Stimulated activated CD4-positive, alpha-beta T cell treated with anti-CD3 and anti-CD28 coated beads, Interleukin-15, amount 100 ng/mL, for 48 hours (primary cell): ENCODE results near the gene PTPRJ.
A peak's percentile ranks its signal among the peaks of the same experiment; 100 is the strongest.

Source experiments
- DNase-seq, 2 donors: peaks; one replicate each; pipeline ENCODE4 v3.0.0-alpha.2; 2020; ENCODE audit warnings: low read depth in 2 of 2

The PTPRJ gene

GRCh38 chr11:48037709-48038468 lies 57.5 kb downstream of the PTPRJ start:
- DNase-seq: no peak

GRCh38 chr11:48040830-48041444 lies 60.6 kb downstream of the PTPRJ start:
- no peak for DNase-seq

DNA sequence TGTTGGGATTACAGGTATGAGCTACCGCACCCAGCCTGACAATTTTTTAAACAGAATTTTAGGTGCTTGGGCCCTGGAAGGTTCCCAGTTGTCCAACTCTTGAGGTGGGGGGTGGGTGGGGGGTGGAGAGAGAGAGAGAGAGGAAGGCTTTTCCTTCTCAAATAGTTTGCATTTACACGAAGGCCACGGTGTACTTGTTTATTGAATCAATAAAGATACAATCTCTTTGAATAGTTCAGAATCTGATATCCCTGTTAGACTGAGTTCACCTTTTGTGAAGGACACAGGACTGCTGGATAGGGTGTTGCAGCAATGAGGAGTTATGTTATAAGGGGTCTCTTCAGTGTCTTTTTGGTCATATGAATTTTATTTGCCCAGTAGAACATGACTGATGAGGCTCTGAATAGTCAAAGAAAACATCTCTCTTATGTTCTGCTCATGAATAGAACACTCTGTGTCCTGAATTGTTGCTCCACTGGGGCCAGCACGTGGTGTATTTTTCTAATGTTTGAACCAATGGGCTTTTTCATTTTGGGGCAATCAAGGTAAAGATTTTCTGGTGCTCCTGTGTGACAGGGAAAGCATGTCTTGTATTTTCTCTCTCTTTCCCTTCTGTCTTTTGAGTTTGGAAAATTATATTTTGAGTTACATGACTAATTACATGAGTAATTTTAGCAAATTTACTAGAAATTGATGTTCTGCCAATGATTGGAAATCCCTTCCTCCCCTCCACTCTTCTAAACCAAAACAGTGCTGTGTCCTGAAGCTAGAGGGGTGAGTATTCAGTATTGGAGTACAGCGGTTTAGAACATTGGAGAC lies 61.7 kb downstream of the PTPRJ start:
- no peak for DNase-seq

DNA sequence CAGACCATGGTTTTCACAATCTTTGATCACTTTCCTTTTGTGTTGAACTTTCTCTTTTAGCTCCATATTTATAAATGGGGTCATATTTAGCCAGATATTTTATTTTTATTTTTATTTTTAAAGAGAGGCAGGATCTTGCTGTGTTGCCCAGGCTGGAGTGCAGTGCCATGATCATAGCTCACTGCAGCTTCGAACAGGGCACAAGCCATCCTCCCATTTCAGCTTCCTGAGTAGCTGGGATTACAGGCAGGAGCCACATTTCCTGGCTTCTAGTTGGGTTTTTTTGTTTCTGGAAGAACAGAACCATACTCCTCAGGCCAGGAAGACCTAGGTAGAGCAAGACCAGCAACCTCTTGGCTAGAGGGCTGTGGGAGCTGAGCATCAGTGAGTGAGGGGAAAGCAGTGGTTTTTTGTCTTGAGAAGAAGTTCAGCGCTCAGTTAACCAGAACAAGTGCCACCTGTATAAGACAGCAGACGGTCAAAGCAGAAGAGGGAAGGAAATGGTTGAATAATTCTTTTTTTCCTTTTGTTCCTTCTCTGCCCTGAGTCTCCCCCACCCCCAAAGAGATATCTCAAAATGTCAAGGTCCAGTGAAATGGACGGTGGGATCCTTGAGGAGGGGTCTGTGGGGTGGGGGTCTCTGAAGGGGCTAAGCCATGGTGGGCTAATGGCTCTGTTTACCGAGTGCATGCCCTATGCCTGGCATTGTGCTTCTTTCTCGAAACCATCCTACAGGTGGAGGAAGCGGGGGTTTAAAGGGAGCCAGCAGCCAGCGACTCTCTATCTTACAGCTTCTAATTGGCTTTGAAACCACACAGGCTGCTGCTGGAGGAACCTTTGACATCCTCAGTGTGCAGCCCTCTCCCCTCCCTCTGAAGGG lies 63.0 kb downstream of the PTPRJ start:
- no peak for DNase-seq

DNA sequence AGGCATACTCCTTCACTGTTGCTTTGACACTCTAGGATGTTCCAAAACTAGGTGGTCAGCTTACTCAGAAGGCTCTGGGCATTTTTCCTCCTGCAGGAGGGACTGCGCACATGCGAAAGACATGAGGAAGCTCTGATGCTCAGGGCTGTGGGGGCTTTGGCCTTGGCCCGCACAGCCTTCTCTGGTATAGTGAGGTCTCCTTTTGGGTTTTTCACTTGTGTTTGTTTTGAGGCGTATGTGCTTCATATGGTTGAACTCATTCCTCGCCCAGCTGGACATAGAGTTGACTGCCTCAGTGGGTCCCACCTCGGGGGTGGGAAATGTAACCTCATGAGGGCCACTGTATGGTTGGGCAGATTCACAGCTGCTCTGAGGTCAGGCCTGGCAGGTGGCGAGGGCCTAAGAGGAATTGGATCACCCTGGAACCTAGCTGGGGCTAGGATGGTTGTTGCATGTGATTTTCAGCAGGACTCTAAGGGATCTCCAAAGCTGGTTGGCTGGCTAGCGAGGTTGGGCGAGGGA lies 63.7 kb downstream of the PTPRJ start:
- DNase-seq: no peak

DNA sequence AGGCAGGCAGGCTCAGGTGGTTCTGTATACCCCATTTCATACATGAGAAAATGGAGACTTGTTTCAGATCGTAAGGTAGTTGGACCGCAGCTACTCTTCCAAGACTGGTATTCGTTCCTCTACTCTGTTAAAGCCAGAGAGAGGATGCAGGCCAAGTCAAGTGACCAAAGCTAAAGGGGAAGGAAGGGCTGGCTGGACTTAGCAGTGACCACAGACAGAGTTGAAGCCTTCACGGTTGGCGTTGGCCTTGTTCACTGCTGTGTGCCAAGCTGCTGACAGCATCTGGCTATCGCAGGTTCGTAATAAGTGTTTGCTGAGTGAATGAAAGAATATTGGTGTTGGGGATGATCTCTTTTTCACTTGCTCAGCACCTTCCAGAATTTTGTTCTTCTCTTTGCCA lies 64.2 kb downstream of the PTPRJ start:
- no peak for DNase-seq

- no peak for DNase-seq
Measured at GRCh38 chr11:48045536-48045935, 65.2 kb downstream of the PTPRJ start.

DNA sequence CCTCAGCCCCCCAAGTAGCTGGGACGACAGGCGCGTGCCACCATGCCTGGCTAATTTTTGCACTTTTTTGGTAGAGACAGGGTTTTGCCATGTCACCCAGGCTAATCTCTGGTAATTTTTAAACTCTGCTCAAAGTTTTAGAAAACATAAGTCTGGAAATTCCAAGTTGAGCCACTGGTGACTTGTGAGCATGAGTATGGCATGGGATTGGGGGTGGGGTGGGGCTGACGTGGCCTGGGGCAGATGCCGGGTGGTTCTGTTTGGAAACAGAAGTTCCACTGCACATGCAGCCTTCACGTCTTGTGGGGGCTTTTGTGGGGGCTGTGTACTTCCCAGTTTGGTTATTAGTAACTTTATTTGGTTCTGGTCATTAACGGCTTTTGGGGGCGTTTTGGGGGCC lies 67.3 kb downstream of the PTPRJ start:
- DNase-seq: no peak

DNA sequence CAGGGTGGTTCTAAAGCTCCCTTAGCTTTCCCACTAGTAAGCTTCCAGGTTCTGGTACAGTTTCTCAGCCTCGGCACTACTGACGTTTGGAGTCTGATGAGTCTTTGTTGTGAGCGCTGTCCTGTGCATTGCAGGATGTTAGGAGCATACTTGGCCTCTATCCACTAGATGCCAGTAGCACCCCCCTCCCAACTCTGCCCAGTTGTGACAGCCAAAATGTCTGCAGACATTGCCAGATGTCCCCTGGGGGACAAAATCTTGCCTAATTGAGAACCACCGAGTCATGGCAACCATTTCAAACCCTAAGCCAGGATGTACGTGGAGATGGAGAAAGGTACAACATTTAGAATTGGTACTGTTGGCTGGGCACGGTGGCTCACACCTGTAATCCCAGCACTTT lies 68.7 kb downstream of the PTPRJ start:
- DNase-seq: no peak

DNA sequence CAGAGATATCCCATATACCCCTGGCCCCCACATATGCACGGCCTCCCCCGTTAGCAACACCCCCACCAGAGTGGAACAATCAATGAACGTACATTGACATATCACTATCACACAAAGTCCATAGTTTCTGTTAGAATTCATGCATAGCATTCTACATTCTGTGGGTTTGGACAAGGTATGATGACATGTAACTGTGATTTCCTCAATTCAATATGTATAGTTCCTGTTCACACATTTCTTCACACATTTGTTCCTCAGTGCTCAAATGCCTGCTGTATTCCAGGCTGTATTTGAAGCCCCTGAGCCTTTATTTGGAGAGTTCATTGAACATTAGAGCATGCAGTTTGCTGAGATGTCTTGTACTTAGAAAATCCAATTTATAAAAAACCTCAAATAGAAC lies 69.9 kb downstream of the PTPRJ start:
- no peak for DNase-seq

DNA sequence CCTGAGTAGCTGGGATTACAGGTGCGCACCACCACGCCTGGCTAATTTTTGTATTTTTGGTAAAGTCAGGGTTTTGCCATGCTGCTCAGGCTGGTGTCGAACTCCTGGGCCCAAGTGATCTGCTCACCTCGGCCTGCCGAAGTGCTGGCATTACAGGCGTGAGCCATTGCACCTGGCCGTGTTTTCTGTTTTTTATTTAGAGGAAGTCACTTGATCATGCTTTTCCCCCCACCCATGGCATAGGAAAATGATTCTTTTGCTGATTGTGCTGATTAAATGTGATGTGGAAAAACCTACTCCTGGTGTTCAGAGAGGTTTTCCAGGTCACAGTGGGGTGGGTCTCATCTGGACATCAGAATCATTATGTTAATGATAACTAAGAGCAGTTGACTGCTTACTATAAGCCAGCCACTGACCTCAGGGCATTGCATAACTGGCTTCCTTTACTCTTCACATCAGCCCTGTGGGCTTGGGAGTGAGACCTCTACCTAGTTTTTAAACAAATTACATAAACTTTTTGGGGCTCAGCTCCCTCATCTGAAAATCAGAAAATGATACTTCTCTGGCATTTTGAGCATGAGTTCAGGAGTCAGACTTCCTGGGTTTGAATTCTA lies 71.0 kb downstream of the PTPRJ start:
- no peak for DNase-seq

DNA sequence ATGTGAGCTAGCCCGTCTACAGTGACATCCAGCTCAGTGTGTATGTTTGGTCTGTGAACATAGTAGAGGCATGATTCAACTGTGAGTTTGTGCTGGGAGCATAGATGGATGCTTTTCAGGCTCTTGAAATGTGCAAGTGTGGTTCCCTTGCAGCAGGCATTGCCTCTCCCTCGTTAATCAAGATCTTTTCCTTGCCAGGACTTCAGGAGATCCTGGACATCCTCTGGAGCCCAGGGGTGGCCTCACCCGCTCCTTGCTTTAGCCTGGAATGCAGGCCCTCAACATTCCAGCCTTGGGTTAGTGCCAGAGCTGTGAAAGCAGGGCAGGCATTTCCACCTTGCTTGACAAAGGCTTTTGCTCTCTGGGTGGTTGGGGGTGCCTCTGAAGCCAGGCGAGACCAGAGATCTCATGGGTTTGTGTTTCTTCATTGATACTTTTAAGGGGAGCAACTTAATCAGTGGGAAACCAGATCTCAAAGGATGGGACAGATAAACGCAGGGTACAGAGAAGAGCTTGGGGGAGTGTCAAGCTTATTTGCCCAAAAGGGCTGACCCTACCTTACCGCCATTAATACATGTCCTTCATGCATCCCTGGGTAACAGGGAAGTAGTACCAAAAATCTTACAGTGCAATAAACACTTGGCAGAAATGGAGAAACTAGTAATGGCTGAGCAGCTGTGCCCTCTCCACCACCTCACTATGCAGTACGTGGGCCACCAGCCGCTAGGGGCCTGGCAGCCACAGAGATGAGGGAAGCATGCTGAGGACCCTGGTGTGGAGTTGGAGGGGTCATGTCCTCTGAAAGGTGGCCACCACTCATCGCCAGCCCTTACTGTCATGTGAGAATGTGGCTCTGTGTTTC lies 72.1 kb downstream of the PTPRJ start:
- DNase-seq: no peak

GRCh38 chr11:48054994-48055291 lies 74.6 kb downstream of the PTPRJ start:
- no peak for DNase-seq

DNA sequence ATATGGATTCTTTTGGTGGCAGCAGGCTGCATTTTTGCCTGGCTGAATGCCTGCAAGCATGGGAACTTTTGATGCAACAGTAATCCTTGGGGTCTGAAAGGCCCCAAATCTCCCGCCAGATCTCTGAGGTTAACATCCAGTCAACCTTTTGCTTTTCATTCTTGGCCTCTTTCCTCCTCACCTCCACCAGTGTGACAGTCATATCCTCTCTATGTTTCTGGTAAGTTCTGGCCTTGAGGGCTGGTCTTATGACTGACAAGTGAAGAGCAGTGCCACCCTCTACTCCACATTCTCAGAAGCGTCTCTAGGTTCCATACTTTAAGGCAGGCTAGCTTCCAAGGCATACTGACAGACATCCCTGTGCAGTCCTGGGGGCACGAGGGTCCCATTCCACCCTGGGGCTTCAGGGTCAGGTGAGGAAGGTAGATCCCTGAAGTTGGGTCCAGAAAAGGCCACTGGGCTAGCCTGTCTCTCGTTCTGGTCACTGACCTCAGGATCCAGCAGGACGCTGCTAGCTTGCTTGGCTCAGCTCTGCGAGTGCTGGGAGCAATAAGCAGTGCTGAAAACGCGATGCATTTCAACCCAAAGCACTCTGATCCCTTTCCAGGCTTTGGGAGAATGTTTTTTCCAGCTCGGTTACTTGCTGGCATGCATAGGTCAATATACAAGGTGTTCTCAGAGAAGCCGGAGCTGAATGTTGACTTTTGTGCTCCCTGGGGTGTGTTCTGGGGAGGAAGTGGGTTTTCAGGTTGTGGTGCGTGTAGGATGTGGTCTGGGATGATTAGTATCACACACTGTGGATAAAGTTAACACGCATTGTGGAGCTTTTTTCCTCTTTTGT lies 75.2 kb downstream of the PTPRJ start:
- DNase-seq: peak; percentile 54 to 57

GRCh38 chr11:48056325-48057183 lies 76.2 kb downstream of the PTPRJ start:
- DNase-seq: no peak

DNA sequence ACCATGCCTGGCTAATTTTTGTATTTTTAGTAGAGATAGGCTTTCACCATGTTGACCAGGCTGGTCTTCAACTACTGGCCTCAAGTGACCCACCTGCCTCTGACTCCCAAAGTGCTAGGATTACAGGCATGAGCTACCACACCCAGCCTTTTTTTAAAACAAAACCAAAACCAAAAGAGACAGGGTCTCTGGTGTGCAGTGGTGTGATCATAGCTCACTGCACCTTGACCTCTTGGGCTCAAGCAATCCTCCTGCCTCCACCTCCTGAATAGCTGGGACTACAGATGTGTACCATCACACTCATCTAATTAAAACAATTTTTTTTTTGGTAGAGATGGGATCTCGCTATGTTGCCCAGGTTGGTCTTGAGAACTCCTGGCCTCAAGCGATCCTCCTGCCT lies 77.7 kb downstream of the PTPRJ start:
- DNase-seq: no peak

- no peak for DNase-seq
Measured at GRCh38 chr11:48058788-48059187, 78.4 kb downstream of the PTPRJ start.

DNA sequence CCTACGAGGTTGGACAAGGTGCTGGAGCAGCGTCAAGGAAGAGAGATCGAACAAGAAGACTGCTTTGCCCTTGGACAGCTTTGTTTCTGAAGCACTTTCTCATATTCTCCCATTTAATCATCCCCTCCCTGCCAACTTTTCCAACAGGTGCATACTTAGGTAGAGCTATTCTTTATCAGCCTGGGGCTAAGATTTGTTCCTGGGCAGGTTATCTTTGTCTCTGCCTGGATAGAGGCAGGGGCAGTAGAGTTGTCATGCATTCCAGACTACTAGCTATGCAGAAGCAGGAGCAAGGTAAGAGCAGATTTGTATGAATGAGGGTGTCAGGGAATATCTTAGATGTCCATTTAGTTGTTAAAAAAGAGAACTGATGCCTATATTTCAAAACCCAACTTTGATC lies 82.3 kb downstream of the PTPRJ start:
- DNase-seq: no peak
